Ureter (tissue), 1 donor: ENCODE data around the gene MATN4. TPM values are rescaled to one million over a fixed set of nuclear protein-coding genes. Genes with fewer than 3 reads are reported as not detected.

Experiments
- DNase-seq: peaks from one replicate; pipeline ENCODE4 v3.0.0-alpha.2; 2020; ENCODE audit warnings: low spot score
- total RNA-seq: library from RNA; stranded (reverse); gene quantifications from one replicate; pipeline ENCODE4 v1.2.4, GENCODE V29; 2023
- donor health status: DM: yes; HTN: yes; CAD: no.

Gene MATN4
- total RNA-seq, 1 donor from 2014 or later: not detected

DNA sequence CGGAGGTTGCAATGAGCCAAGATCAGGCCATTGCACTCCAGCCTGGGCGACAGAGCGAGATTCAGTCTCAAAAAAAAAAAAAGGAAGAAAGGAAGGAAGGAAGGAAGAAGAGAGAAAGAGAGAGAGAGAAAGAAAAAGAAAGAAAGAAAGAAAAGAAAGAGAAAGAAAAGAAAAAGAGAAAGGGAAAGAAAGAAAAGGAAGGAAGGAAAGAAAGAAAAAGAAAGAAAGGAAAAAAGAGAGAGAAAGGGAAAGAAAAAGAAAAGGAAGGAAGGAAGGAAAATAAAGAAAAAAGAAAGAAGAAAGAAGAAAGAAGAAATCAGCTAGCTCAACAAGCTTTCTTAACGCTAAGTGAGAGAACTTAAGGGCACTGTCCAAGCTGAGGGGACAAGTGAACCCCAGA lies 7.6 kb upstream of the MATN4 start:
- DNase-seq: no peak

DNA sequence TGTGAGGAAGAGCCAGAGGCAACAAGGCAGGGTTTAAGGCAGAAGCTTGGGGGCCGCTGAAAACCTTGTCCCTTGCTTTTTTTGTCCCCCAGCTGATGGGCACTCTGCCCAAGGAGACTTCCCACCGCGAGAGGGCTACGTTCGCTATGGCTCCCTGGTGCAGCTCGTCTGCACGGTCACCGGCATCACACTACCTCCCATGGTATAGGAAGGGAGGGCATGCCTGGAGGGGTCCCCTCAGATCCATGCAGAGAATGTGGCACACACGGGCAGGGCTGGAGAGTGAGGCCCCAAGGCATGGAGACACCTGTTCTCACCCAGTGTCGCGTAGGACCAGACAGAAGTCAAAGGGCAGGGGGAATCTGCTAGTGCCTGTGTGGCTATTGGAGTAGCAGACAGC lies 5.8 kb upstream of the MATN4 start:
- DNase-seq: no peak

GRCh38 chr20:45313065-45313695 lies 5.1 kb upstream of the MATN4 start:
- no peak for DNase-seq

DNA sequence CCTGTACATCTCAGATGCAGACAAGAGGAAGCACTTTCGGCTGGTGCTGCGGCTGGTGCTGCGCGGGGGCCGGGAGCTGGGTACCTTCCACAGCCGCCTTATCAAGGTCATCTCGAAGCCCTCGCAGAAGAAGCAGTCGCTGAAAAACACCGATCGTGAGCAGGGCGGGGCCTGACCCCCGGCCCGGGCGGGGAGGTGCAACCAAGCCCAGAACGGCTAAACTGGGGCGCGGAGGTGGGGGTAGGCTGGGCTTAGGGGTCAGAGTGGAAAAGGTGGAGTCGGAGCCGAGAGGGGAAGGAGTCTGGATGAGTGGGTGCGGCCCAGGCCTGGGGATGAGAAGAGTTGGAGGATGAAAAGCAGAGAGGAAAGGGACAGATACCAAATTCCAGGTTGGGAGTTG lies 4.1 kb upstream of the MATN4 start:
- DNase-seq: no peak

GRCh38 chr20:45311589-45312211 lies 3.6 kb upstream of the MATN4 start:
- DNase-seq: no peak

- DNase-seq: no peak
These were observed 976 bp upstream of the MATN4 start for GRCh38 chr20:45309075-45309474.

DNA sequence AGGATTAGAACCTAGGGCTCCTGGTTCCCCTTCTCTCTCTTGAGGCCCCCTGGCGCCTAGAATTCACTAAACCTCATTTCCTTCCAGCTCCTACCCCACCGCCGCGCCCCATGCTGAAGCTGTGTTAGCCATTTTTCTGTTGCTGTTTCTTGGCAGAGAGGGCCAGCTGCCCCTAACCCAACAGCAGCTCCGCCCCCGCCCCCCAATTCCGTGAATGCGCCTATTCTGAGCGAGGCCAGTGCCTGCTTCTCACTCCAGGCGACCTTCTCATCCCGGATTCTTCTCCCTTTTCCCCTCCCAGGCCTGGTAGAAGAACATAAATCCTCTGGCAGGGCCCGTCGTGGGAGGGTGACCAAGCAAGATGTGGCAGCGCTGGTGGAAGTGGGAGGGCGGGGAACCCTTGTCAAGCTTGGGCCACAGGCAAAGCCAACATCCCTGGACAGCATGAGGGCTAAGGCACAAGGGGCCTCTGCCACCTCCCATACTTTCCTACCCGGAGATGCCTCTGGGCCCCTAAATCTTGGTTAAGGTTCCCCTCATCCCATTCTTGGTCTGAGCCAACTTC lies 941 bp downstream of the MATN4 start:
- DNase-seq: no peak

GRCh38 chr20:45306431-45306982 lies 1.6 kb downstream of the MATN4 start, which contains the start of gene RBPJL:
Gene RBPJL, plus strand, starts transcription at chr20:45306840. Its CDS starts 83 bp downstream, at chr20:45306923.
- DNase-seq: no peak

GRCh38 chr20:45305262-45305661 lies 2.8 kb downstream of the MATN4 start:
- DNase-seq: no peak

DNA sequence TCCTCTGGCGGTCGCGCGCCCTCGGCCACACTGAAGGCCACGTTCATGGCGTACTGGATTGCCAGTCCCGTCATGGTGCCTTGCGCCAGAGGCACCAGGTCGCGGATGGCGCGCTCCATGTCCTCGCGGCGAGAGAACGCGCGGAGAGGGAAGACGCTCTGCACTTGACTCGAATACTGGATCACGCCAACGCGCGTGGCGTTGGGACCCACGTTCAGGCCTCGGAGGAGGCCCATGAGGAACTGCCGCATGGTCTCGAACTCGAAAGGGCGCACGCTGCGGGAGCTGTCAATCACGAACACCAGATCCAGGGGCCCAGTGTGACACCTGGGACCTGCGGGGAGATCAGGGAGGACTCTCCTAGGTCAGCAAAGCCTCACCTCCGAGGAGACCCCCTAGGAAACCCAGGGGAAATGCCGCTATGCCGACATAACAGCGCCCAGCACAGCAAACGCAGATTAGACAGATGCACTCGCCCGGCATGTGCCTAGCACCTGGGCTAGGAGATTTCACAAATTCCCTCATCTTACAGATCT lies 3.6 kb downstream of the MATN4 start:
- DNase-seq: no peak

- DNase-seq: no peak
These were observed 4.3 kb downstream of the MATN4 start for GRCh38 chr20:45303586-45304463.

DNA sequence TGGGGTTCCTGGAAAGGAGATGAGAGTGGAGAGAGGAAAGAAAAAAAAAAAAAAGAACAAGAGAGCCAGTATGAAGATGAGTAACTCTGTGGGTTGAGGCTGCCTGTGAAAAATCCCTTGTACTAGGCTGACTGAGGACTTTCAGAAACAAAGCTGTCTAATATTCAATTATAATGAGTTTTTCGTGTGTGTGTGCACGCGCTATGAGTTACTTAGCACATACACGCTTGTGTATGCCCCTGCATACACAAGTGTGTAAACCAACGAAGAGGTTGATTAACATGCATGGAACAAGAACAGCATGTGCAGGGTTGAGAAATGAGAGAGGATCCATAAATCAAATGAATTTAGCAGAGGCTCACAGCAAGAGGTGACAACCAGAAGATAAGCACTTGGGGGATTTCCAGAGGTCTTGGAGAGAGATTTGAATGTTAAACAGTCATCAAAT lies 6.3 kb downstream of the MATN4 start:
- no peak for DNase-seq

- no peak for DNase-seq
These were observed 7.1 kb downstream of the MATN4 start for GRCh38 chr20:45300961-45301360.

DNA sequence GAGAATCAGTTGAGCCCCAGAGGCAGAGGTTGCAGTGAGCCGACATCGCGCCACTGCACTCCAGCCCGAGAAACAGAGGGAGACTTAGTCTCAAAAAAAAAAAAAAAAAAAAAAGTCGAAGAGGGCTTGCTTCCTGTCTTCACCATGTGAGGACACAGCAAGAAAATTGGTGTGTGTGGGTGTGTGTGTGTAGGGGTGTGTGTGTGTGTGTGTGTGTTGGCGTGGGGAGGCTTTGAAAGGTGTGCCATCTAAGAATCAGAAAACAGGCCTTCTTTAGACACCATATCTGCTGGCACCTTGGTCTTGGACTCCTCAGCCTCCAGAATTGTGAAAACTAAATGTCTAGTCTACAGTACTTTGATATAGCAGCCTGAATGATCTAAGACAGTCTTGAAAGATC lies 8.3 kb downstream of the MATN4 start:
- no peak for DNase-seq

- no peak for DNase-seq
These were observed 10.2 kb downstream of the MATN4 start for GRCh38 chr20:45297786-45298497.

GRCh38 chr20:45294659-45295058 lies 13.4 kb downstream of the MATN4 start:
- DNase-seq: no peak

- DNase-seq: no peak
These were observed 14.1 kb downstream of the MATN4 start for GRCh38 chr20:45294003-45294368.

DNA sequence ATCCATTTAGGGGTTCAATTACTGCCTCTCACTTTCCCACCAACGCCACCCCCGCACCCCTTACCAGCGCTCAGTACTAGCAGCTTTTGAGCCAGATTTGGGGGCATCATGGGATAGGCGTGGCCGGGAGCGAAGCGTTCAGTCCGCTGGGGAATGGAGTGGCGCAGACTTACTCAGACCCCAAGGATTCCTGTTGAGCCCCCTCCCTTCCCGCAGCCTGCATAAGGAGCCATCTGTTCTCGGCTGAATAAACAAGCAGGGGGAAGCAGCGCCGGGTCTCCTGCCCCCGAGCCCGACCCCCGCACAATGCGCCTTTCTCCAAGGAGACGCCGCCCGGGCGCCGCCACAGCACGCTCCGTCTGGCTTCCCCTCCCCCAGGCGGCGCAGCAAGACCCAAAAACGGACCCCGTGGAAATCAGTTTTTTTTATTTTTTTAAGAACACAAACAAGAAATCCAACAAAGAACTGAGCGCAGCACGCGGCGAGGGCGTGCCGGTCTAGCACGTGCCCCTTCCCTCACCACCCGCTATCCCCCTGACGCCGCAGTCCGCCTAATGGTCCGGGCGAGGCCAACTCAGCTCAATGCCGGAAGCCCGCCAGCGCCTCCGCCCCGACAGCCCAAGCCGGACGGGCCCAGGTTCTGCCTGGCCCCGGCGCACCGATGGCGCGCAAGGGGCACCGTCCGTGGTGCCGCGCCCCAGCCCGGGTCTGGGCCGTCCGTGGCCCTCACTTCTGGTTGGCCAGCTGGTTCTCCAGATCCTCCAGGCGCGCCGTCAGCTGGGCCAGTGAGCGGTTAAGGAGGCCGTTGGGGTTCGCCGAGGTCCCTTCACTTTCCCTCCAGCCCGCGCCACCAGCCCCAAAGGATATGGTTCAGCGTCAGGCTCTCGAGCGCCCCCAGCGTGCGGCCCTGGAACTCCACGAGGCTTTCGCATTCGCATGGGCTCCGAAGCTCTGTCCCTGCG lies 14.8 kb downstream of the MATN4 start:
- peak; percentile 86 for DNase-seq

DNA sequence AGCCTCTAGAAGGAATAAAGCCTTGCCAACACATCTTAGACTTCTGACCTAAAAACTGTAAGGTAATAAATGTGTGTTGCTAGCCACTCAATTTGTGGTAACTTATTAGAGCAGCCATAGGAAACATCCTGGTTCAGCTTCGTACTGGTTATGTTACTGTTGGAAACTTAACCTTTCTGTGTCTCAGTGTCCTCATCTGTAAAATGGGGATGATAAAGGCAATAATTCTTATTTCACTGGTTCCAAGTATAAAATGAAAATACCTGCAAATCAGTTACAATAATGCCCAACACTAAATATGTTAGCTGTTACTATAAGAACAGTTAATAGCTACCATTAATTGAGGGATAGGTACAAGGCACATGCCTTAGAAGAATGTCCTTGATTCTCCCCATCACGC lies 15.8 kb downstream of the MATN4 start:
- no peak for DNase-seq

GRCh38 chr20:45291526-45291925 lies 16.6 kb downstream of the MATN4 start:
- no peak for DNase-seq
